Measurements from ENCODE around the gene TSPYL2.
A peak's percentile ranks its signal among the peaks of the same experiment; 100 is the strongest.

The TSPYL2 gene

DNA sequence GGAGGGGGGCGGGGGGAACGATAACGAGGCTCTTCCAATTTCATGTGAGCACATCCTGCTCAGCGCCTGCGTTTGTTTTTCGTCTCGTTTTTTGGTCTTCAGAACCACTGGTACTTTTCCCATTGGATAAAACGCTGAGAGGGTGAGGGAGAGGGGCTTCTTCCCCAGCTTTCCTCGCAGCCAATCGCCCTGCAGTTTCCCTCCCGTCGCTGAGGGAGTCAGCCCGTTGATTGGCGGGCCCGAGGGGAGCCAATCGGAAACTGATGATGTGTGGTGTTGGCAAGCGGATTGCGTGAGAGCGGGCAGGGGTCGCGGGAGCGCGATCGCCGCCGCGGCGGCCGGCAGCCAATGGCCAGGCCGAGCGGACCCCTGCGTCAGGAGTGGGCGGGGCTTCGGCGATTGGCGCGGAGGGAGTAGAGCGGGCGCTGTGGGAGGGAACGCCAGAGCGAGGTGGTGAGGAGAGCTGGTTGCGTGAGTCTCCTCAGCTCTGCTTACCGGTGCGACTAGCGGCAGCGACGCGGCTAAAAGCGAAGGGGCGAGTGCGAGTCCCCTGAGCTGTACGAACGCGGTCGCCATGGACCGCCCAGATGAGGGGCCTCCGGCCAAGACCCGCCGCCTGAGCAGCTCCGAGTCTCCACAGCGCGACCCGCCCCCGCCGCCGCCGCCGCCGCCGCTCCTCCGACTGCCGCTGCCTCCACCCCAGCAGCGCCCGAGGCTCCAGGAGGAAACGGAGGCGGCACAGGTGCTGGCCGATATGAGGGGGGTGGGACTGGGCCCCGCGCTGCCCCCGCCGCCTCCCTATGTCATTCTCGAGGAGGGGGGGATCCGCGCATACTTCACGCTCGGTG, at the start of gene TSPYL2:
Gene TSPYL2 (plus strand): TSS at position 443 of the 848 bp plus-strand sequence. CDS start 132 bp downstream, at position 575.
- DNase-seq = peak; percentile 85

DNA sequence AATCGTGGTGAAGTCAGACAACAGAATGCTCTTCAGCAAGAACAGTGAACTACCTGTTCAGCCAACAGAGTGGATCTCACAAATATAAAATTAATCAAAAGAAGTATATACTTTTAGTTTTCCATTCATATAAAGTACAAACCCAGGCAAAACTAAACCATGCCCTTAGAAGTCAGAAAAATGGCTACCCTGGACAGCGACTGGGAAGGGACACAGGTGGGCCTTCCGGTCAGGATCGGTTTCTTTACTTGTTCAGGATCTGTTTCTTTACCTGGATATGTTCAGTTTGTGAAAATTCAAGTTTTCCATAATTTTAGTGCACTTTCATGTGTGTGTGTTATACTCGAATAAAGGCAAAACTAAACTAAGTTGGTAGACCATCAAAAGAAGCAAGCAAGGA, 46.0 kb upstream of the TSPYL2 start:
- DNase-seq = no peak

DNA sequence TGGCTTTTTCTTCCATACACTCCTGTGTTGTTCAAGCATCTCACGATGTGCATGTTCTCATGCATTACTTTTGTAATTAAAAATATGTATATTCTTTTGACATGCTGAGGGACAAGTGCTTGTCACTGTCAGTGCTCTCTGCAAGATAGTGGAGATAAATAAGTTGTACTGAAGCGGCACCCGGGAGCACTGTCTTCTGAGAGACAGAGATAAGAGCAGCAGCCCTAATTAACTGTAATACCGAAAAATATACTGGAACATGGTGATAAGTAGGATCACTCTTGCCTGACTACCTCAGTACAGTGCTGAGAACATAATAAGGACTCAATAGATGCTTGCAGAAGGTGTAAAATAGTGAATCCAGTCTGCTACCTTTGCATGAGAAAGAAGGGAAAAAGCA, 42.9 kb upstream of the TSPYL2 start:
- DNase-seq = no peak

DNA sequence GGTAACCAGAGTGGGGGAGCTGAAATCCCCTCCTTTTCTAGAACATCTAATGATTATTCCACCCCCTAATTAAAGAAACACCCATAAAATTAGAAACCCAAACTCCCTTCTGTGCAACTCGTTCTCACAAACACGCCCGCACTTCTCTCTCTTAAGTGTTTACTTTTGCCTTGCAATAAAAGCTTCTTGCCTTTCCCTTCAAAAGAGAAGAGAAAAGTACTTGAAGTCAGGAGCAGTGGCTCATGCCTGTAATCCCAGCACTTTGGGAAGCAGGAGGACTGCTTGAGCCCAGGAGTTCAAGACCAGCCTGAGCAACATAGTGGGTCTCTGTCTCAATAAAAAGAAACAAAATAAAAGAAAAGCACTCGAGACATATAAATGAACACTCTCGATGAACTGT, 37.2 kb upstream of the TSPYL2 start:
- DNase-seq = peak; percentile 48

DNA sequence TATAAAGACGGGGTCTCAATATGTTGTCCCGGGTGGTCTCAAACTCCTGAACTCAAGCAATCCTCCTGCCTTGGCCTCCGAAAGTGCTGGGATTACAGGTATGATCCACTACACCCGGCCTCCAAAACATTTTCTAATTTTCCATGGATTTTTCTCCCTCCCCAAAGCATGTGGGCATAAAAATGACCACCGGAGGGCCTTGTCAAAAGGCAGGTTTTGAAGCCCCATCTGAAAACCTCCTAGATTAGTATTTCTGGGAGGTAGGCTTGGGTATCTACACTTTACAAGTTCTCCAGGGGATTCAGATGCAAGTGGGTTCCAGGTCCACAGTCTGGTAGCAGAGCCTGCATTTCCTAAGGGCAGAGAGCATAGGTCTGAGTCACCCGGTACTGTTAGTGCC, 34.9 kb upstream of the TSPYL2 start:
- DNase-seq = no peak

DNA sequence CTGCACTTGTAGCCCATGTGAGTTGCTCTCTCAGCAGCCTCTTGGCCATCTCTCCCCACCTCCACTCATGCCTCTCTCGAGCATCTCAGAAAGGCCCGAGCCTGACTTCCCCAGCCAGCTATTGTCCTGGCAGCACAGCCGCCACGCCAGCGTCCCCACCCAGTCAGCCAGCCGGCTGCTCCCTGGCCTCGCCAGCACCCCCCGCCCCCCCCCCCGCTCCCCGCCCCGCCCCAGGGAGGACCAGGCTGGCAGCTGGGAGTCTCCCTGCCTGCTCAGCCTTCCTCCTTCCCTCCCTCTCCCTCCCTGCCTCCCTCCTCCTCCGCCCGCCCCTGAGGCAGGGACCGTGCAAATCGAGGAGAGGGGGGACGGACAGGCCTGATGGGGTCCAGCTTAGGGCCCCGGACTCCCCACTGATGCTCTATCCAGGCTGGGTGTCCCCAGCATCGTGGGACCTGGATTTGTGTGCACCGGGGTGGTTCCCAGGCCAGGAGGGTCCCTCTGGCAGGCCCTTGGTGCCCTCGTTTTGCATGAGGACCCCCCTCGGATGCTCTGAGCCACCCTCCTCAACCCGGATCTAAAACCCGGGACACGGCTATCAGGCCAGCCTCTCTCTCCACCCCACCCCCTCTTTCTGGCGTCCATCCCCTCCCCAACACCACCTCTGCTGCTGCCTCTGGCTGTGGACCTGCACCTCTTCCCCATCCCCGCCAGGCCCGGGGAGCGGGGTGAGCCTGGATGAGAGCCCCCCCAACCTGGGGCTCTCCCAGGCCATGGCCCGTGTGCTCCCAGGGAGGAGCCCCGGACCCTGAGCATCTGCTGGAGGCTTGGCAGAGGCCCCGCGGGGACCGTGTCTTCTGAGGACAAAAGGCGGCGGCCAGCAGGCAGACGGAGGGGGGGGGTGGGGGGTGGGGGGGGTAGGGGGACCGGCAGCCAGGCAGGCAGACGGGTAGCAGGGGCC, 33.7 kb upstream of the TSPYL2 start, which contains the start of gene GPR173:
Gene GPR173 (plus strand): TSS at position 621 of the 958 bp plus-strand sequence. CDS start 27,833 bp downstream, outside the sequence.
- DNase-seq = peak; percentile 58

DNA sequence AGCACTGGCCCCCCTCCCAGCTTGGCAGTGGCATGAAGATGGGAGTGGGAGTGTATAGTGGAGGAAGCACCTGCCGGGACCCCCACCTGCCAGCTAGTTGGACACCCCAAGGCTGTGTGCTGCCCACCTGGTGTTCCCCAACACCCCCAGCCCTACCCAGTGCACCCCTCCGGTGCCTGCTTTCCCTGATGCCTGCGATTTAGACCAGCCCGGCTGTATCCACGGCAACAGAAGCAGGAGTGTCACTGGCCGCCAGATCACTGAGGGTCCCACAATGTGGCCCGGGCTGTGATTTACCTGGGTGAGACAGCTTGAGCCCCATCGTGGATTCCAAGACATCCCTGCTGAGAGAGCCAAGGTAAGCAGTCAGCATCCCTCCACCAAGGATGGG, 33.0 kb upstream of the TSPYL2 start:
- no peak for DNase-seq

DNA sequence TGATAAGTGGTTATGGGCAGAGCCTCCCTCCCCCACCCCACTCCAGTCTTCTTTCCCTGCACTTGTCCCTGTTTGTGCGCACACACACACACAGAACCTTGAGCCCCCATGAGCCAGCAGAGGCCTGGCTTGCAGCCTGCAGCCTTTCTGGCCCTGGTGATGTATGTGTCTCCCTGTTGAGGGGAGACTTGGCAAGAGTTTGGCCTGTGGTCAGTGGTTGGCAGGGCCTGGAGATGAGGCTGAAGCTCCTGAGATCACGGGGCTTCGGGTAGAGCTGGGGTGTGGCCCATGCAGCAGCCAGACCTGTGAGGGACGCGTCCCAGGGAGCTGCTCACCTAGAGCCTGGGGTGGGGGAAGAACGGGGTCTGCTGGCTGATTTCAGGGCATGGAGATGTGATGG, 31.3 kb upstream of the TSPYL2 start:
- no peak for DNase-seq

DNA sequence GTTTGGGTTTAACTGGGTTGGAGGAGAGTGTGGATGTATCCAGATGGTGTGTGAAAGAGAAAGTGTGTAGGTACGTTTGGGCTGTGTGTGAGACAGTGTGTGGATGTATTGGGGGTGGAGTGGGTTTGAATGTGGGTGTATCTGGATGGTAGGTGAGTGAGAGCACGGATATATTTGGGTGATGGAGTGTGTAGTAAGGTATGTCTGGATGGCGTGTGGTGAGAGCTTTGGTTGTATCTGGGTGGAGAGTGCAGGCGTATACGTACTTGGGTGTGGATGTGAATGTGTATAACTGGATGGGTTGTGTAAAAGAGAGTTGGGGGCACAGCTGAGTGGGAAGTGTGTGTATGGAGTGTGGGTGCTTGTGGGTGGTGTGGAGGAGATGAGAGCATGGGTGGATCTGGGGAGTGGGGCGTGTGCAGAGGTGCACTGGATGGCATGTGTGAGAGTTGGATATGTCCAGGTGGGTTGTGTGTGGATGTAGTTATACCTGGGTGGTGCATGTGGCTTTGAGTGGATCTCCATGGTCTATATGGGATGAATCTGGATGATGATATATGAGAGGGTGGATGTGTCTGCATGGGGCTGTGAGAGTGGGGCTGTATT, 26.8 kb upstream of the TSPYL2 start:
- DNase-seq = no peak

DNA sequence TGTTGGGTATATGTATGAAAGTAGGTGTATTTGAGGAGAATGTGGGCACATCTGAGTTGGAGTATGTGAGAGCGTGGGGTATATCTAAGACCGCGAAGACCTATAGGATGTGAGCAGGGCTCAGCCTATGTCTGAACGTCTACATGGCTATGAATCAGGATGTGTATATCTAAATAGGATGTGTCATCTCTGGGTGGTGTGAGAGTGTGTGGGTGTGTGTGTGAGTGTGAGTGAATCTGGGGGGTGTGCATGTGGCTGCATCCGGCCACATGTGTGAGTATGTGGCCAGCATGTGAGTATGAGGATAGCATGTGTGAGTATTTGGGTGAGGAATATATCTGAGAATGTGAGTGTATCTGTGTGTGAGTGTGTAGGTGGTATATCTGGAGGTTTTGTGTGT, 25.9 kb upstream of the TSPYL2 start:
- no peak for DNase-seq

DNA sequence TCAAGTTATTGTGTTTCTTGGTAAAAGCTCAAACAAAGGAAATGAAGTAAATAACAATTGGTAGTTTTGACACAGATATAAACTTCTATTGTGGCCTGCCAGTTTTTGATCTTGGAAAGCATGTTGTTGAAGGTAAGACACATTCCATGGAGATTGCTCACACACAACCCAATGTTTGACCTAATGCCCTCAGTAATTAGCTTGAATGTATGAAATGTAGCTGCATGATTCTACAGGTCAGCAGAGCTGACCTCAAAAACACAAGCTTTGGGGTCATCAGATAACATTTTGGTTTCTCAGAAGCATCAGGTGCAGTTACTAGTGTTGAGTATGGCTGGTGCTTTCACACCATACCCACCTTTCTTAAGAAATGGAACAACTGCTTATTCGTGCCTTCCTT, 17.1 kb upstream of the TSPYL2 start:
- DNase-seq = no peak

DNA sequence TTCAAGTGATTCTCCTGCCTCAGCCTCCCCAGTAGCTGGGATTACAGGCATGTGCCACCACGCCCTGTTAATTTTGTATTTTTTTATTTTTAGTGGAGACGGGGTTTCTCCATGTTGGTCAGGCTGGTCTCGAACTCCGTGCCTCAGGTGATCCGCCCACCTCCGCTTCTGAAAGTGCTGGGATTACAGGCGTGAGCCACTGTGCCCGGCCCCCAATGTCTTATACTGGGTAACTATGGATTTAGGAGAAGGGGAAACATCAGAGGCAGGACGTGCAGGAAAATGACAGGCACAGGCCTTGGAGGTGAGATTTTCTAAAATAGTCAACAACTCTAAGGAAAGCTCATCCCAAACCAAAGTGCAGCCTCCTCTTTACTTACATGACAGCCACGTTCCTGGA, 11.1 kb upstream of the TSPYL2 start:
- DNase-seq = no peak

DNA sequence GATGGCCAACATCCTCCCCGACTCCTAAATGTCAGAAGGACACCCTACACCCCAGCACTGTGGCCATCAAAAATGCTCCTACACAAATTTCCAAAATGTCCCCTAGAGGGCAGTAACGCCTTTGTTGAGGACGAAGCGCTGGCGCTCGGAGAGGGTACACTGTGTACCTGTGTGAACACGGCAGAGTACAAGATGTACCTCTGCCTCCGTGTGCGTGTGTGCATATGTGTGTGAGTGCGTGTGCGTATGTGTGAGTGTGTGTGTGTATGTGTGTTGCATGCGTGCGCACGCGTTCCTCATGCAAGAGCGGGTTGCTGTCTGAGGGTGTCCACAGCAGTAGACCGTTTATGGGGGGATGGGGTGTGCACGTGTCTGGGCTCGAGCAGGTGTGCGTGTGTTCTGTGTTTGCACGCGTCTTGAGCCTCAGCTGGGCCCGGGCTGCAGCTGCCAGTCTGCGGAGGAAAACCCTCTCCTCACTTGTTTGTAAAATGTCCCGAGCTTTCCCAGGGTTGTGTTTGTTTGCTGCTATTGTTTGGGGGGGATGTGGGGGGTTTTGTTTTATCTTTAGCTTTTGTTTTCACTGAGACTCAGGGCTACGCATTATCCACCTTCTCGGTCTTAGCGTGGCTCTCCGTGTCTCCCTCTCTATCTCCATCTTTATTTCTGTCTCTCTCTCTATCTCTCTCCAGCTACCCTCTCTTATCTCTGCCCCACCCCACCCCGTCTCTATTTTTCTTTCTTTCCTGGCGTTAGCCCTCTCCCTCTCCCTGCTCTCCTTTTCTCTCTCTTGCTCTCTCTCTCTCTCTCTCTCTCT, 10.4 kb upstream of the TSPYL2 start:
- DNase-seq = peak; percentile 70

DNA sequence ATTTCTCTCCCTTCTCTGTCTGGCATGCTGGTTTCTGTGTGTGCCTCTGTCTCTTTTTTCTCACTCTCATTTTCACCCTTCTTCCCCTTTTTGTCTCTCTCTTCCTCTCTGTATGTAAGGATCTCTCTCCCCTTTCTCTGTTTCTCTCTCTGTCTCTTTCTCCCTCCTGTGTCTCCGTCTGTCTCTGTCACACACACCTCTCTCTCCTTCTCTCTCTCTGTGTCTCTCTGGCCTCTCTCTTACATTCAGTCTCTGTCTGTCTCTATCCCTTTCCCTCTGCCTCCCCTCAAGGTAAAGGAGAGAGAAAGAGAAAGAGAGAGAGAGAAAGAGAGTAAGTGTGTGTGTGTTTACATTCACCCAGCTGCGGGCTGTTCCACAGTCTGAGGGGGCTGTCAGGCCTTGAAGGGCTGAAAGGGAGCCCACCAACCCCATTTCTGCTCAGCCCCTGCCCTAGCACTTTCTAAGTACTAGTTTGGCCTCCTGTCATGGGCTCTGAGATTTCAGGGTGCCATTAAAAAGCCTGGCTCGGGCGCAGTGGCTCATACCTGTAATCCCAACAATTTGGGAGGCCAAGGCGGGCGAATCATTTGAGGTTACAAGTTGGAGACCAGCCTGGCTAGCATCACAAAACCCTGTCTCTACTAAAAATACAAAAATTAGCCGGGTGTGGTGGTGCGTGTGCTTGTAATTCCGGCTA, 9.6 kb upstream of the TSPYL2 start:
- no peak for DNase-seq

DNA sequence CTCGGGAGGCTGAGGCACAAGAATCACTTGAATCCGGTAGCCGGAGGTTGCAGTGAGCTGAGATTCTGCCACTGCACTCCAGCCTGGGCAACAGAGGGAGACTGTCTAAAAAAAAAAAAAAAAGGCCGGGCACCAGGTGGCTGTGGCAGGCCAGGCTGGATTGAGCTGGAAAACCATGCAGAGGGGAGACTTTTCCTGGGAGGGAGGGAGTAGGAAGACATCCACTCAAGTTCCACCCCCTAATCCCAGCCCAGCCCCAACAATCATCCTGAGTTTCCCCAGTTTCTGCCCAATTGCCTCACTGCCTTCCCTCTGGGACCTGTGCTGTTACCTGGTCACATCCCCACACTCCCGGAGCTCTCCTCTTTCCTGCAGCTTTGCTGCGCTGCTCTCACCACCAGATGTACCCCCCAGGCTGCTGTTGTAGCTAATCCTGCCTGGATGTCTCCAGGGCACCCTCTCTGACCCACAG, 9.0 kb upstream of the TSPYL2 start:
- DNase-seq = peak; percentile 32

DNA sequence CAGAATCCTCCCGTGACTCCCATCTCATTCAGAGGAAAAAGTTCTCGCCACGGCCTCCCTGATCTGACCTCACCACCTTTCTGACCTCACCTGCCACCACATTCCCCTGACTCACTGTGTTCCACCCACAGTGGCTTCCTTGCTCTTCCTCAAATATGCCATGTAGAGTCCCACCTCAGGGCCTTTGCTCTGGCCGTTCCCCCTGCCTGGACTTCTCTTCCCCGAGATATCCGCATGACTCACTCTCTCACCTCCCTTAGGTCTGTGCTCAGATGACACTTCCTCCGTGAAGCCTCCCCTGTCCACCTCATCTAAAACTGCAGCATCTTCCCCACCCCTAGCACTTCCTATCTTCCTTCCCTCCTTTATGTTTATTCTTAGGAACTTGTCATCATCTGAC, 7.2 kb upstream of the TSPYL2 start:
- no peak for DNase-seq

DNA sequence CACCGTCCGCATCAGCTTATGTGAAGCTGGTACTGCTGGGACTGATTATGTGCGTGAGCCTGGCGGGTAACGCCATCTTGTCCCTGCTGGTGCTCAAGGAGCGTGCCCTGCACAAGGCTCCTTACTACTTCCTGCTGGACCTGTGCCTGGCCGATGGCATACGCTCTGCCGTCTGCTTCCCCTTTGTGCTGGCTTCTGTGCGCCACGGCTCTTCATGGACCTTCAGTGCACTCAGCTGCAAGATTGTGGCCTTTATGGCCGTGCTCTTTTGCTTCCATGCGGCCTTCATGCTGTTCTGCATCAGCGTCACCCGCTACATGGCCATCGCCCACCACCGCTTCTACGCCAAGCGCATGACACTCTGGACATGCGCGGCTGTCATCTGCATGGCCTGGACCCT, 5.5 kb upstream of the TSPYL2 start:
- DNase-seq = no peak

DNA sequence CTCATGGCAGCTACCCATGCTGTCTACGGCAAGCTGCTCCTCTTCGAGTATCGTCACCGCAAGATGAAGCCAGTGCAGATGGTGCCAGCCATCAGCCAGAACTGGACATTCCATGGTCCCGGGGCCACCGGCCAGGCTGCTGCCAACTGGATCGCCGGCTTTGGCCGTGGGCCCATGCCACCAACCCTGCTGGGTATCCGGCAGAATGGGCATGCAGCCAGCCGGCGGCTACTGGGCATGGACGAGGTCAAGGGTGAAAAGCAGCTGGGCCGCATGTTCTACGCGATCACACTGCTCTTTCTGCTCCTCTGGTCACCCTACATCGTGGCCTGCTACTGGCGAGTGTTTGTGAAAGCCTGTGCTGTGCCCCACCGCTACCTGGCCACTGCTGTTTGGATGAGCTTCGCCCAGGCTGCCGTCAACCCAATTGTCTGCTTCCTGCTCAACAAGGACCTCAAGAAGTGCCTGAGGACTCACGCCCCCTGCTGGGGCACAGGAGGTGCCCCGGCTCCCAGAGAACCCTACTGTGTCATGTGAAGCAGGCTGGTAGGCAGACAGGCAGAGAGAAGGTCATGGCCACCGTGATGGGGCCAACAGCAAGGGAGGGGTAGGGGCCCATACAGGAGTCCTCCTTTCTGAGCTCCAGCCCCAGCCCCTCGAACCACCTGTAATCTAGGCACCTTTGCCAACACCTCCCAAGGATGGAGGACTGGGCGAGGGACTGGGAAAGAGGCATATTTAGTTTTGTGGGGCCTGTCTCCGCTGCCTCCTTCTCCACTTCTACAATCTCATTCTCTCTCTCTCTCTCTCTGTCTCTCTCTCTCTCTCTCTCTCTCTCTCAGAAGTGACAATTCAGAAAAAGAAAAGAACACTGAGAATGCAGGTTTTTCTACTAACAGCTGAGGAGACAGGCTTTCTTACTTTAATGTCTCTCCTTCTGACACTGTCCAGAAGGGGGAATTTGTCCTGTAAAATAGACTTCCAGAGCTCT, 4.7 kb upstream of the TSPYL2 start:
- no peak for DNase-seq

DNA sequence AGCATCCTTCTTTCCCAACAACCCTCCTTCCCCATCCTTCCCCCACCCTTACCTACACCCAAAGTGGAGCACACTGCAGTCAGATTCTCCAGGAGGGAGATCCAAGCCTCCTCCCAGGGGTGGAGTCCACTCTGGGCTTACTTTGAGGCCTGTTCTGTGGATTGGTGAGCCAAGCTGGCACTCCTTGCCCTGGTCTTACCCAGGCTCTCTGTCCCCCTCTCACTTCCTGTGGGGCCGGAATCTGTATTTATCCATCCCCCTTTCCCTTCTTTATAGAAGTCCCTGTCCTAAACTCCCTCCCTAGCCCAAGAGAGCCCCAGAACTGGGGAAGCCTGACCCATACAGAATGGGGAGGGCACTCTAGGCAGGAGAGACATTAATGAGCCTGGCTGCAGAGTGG, 3.2 kb upstream of the TSPYL2 start:
- DNase-seq = no peak
